Upper lobe of left lung (tissue), 6 donors: ENCODE measurements around the gene ARFGAP2. TPM values are rescaled to one million over a fixed set of nuclear protein-coding genes. Genes with fewer than 3 reads are reported as not detected.
"Not testable (repeated sequence)": the region's sequence is repeated elsewhere in the genome, so short reads cannot be mapped to it uniquely, and the experiment has no call there.

ENCODE experiments used
- ATAC-seq, 2 donors: fragments of 200-7000 bp; cut with Tn5 transposase; one replicate each; pipeline ENCODE4 v1.9.1; 2022; ENCODE audit warnings: mild to moderate bottlenecking in 2 of 2, moderate library complexity in 2 of 2; ENCODE audit not compliant: low FRiP score in 2 of 2
- DNase-seq, 2 donors: peaks; one replicate each; pipeline ENCODE4 v3.0.0-alpha.2; 2019 to 2020
- H3K27ac ChIP-seq, 4 donors: fragments of 200-600 bp; sonication (generic); one replicate each; pipeline ENCODE4 v1.5.1; 2016 to 2019
- H3K27me3 ChIP-seq, 4 donors: fragments of 200-600 bp; sonication (generic); one replicate each; pipeline ENCODE4 v1.5.1; 2017 to 2019
- H3K36me3 ChIP-seq, 4 donors: fragments of 200-600 bp; sonication (generic); one replicate each; pipeline ENCODE4 v1.5.1; 2016 to 2019
- H3K4me1 ChIP-seq, 4 donors: fragments of 200-600 bp; sonication (generic); one replicate each; pipeline ENCODE4 v1.5.1; 2018 to 2019
- H3K4me3 ChIP-seq, 4 donors: fragments of 200-600 bp; sonication (generic); one replicate each; pipeline ENCODE4 v1.5.1; 2017 to 2019; ENCODE audit warnings: mild to moderate bottlenecking in 2 of 4, moderate library complexity in 1 of 4
- H3K9me3 ChIP-seq, 4 donors: fragments of 200-600 bp; sonication (generic); one replicate each; pipeline ENCODE4 v1.5.1; 2018 to 2019
- EP300 ChIP-seq, 4 donors: sonication (generic); formaldehyde crosslinking; IDR thresholded peaks; one replicate each; pipeline ENCODE4 v1.5.1; 2017; ENCODE audit warnings: antibody characterized with exemption in 4 of 4, control low read depth in 2 of 4
- POLR2A ChIP-seq, 4 donors: fragments of 450-650 bp; IDR thresholded peaks; one replicate each; pipeline ENCODE4 v1.5.1; 2016 to 2017; ENCODE audit warnings: antibody characterized with exemption in 4 of 4, mild to moderate bottlenecking in 2 of 4
- POLR2AphosphoS5 ChIP-seq, 2 donors: sonication (generic); formaldehyde crosslinking; IDR thresholded peaks; one replicate each; pipeline ENCODE4 v1.5.1; 2017; ENCODE audit warnings: antibody characterized with exemption in 2 of 2
- WGBS, 2 donors: methylation state at CpG; one replicate each; pipeline ENCODE4 v1.1.5; 2017 to 2018; 5-methylcytosine and 5-hydroxymethylcytosine counted together
- small RNA-seq, 4 donors: library from RNA; depleted of rRNA; stranded (forward); fragments of <200 nt; gene quantifications; one replicate each; pipeline ENCODE3, GENCODE V24; 2016
- total RNA-seq, 6 donors: library from RNA; depleted of rRNA in 4 of 6; stranded (reverse); fragments of >200 nt in 4 of 6; gene quantifications; one replicate each; pipeline versions ENCODE4 v1.1.0 to v1.2.1, GENCODE V29; 2016 to 2021
- TF ChIP-seq, protein P1 (sequence below), 6 experiments: fragments of 450-650 bp in 4 of 6; fragments of 200-600 bp in 2 of 6; sonication (generic) in 2 of 6; IDR thresholded peaks; one replicate each; pipeline ENCODE4 v1.5.1; 2016 to 2019; ENCODE audit warnings: antibody characterized with exemption in 6 of 6
- donor health status: DM: no; HTN: no; CAD: no; lungs with moderate emphysema.
- donor health status: DM: no; HTN: yes; CAD: no; lungs with severe emphysema.

Gene ARFGAP2
- total RNA-seq, 6 donors from 2014 or later = 93.6 to 257 (median 110) TPM

DNA sequence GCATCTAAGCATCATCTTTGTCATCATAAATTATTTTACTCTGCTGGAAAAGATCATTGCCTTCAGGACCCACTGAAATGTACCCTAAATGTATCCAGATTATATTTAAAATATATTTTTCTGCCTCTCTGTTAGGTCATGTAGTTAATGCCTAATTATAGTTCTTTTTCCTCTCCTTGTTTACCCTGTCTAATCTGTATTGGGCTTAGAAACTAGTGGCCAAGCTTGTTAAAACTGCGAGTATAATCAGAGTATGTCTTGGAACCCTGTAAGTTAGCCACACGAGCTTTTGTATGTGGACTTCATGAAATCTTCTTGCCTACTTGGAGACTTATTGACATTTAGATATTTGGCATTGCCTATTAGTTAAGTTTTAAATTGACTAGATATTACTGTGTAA lies 55.6 kb downstream of the ARFGAP2 start:
- DNase-seq = no peak
- Histone ChIP-seq H3K9me3 (no peaks in the 10 kb centered on the region), H3K36me3 (no peaks in the 10 kb centered on the region), H3K4me3 (no peak overlapping the region), H3K4me1 (no peaks in the 10 kb centered on the region), H3K27me3 (no peaks in the 10 kb centered on the region), H3K27ac (no peak overlapping the region)
- TF ChIP-seq EP300 (IDR thresholded peaks at IDR 0.05) = no peak
- no peak for TF ChIP-seq POLR2AphosphoS5 (IDR thresholded peaks at IDR 0.05)
- TF ChIP-seq, protein P1, sequence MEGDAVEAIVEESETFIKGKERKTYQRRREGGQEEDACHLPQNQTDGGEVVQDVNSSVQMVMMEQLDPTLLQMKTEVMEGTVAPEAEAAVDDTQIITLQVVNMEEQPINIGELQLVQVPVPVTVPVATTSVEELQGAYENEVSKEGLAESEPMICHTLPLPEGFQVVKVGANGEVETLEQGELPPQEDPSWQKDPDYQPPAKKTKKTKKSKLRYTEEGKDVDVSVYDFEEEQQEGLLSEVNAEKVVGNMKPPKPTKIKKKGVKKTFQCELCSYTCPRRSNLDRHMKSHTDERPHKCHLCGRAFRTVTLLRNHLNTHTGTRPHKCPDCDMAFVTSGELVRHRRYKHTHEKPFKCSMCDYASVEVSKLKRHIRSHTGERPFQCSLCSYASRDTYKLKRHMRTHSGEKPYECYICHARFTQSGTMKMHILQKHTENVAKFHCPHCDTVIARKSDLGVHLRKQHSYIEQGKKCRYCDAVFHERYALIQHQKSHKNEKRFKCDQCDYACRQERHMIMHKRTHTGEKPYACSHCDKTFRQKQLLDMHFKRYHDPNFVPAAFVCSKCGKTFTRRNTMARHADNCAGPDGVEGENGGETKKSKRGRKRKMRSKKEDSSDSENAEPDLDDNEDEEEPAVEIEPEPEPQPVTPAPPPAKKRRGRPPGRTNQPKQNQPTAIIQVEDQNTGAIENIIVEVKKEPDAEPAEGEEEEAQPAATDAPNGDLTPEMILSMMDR (IDR thresholded peaks at IDR 0.05) = no peak
- no peak for TF ChIP-seq POLR2A (IDR thresholded peaks at IDR 0.05)
- WGBS, 2 donors = 87 to 92% methylated on average over 2 of the region's 2 CpGs
- ATAC-seq = no peak

DNA sequence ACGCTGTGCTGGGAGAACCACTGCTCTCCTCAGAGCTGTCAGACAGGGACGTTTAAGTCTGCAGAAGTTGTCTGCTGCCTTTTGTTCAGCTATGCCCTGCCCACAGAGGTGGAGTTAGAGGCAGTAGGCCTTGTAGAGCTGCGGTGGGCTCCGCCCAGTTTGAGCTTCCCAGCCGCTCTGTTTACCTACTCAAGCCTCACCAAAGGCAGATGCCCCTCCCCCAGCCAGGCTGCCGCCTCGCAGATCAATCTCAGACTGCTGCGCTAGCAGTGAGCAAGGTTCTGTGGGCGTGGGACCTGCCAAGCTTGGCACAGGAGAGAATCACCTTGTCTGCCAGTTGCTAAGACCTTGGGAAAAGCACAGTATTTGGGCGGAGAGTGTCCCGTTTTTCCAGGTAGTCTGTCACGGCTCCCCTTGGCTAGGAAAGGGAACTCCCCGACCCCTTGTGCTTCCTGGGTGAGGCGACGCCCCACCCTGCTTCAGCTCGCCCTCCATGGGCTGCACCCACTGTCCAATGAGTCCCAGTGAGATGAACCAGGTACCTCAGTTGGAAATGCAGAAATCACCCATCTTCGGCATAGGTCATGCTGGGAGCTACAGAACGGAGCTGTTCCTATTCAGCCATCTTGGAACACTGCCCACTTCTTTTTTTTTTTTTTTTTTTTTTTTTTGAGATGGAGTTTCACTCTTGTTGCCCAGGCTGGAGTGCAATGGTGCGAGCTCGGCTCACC lies 57.6 kb downstream of the ARFGAP2 start:
- WGBS, 2 donors = 71 to 77% methylated on average over 19 to 20 of the region's 20 CpGs
- not testable (repeated sequence) for H3K27me3 ChIP-seq, H3K27ac ChIP-seq, H3K36me3 ChIP-seq, ATAC-seq, H3K4me1 ChIP-seq, H3K9me3 ChIP-seq
- H3K4me3 ChIP-seq = peak overlapping the region in 1 of 4 donors; percentile 9
- DNase-seq = peak; percentile 46 to 80

Small RNA genes lying within 50 kb of the gene (small RNA-seq; reads per million reads assigned to genes)
- 0 reads per million in 4 donors for gene MIR6745

Other genes with a start within 250 kb of the ARFGAP2 start
- 10 to 100 TPM; 23.9 to 71.2 (median 47.2) TPM for gene CSTPP1, start 240.1 kb downstream of the ARFGAP2 start, total RNA-seq
- 10 to 100 TPM; 26.8 to 97.4 (median 52.8) TPM for gene PACSIN3, start 9.6 kb upstream of the ARFGAP2 start, total RNA-seq
- gene DDB2, start 38.1 kb upstream of the ARFGAP2 start, total RNA-seq = 100 to 1,000 TPM in 1 of 6 donors, 10 to 100 TPM in 5; 18.2 to 107 (median 47.1) TPM
- gene ACP2, start 71.9 kb upstream of the ARFGAP2 start, total RNA-seq = 10 to 100 TPM; 37.0 to 78.6 (median 46.5) TPM
- gene NR1H3, start 81.1 kb upstream of the ARFGAP2 start, total RNA-seq = 100 to 1,000 TPM in 2 of 6 donors, 10 to 100 TPM in 4; 37.3 to 367 (median 49.2) TPM
- 100 to 1,000 TPM in 1 of 6 donors, 10 to 100 TPM in 5; 39.6 to 129 (median 47.9) TPM for gene MADD, start 93.3 kb upstream of the ARFGAP2 start, total RNA-seq
- 1 to 10 TPM in 3 of 6 donors, under 1 TPM in 2, not detected in 1; 0.61 to 1.8 (median 1.0) TPM for gene MYBPC3, start 175.8 kb upstream of the ARFGAP2 start, total RNA-seq
- 100 to 1,000 TPM in 5 of 6 donors, 10 to 100 TPM in 1; 52.8 to 275 (median 179) TPM for gene SPI1, start 201.7 kb upstream of the ARFGAP2 start, total RNA-seq
- 10 to 100 TPM; 47.9 to 98.8 (median 62.8) TPM for gene SLC39A13, start 231.7 kb upstream of the ARFGAP2 start, total RNA-seq
- gene PSMC3, start 249.6 kb upstream of the ARFGAP2 start, total RNA-seq = 100 to 1,000 TPM in 3 of 6 donors, 10 to 100 TPM in 3; 70.1 to 116 (median 99.8) TPM